Osteoblast (primary cell): ENCODE results near the gene ZCCHC2. TPM values are rescaled to one million over a fixed set of nuclear protein-coding genes. Genes with fewer than 3 reads are reported as not detected.
A peak's percentile ranks its signal among the peaks of the same experiment; 100 is the strongest.

Experiments used
- DNase-seq: peaks from one replicate; pipeline ENCODE4 v3.0.0; 2011; ENCODE audit warnings: low spot score, mixed read lengths; ENCODE audit not compliant: insufficient read length; ENCODE audit errors: missing footprints
- H2AFZ ChIP-seq: 2 replicates; pipeline ENCODE4 v1.6.0; 2011; ENCODE audit warnings: mild to moderate bottlenecking, low read length
- H3K27ac ChIP-seq: 2 replicates; pipeline ENCODE4 v1.5.1; 2011; ENCODE audit warnings: mild to moderate bottlenecking, low read depth, low read length, moderate library complexity
- H3K27me3 ChIP-seq: 2 replicates; pipeline ENCODE4 v1.6.0; 2012; ENCODE audit warnings: mild to moderate bottlenecking, control low read depth, inconsistent platforms, low read length, moderate library complexity; ENCODE audit not compliant: insufficient read depth
- H3K36me3 ChIP-seq: 2 replicates; pipeline ENCODE4 v1.5.1; 2011; ENCODE audit warnings: mild to moderate bottlenecking, low read length, control low read depth, moderate library complexity; ENCODE audit not compliant: insufficient read depth
- H3K4me1 ChIP-seq: 2 replicates; pipeline ENCODE4 v1.5.1; 2011; ENCODE audit warnings: mild to moderate bottlenecking, low read length, control low read depth, moderate library complexity; ENCODE audit not compliant: insufficient read depth
- H3K4me2 ChIP-seq: 2 replicates; pipeline ENCODE4 v1.6.0; 2011; ENCODE audit warnings: mild to moderate bottlenecking, low read length; ENCODE audit not compliant: insufficient read depth
- H3K4me3 ChIP-seq: fragments of 200-600 bp; sonication (generic); 3 replicates; pipeline ENCODE4 v1.5.1; 2012; ENCODE audit warnings: mild to moderate bottlenecking, low read length, inconsistent platforms; ENCODE audit not compliant: insufficient read depth
- H3K79me2 ChIP-seq: 2 replicates; pipeline ENCODE4 v1.6.0; 2012; ENCODE audit warnings: mild to moderate bottlenecking, low read length, control low read depth, inconsistent platforms; ENCODE audit not compliant: insufficient read depth
- H3K9me3 ChIP-seq: 2 replicates; pipeline ENCODE4 v1.5.1; 2011; ENCODE audit warnings: low read depth, low read length, control low read depth
- H4K20me1 ChIP-seq: 2 replicates; pipeline ENCODE4 v1.6.0; 2012; ENCODE audit warnings: mild to moderate bottlenecking, low read length, control low read depth; ENCODE audit not compliant: insufficient read depth
- total RNA-seq: library from RNA; depleted of rRNA; stranded (reverse); fragments of >200 nt; gene quantifications from 2 replicates; pipeline ENCODE4 v1.2.3, GENCODE V29; 2012
- TF ChIP-seq, protein P1 (sequence below): IDR thresholded peaks from 2 replicates; pipeline ENCODE4 v1.5.1; 2011; ENCODE audit warnings: mild to moderate bottlenecking, low read depth, low read length, moderate library complexity; ENCODE audit errors: extremely low read depth

ZCCHC2 gene
- total RNA-seq, 1 donor: 10.1 TPM

DNA sequence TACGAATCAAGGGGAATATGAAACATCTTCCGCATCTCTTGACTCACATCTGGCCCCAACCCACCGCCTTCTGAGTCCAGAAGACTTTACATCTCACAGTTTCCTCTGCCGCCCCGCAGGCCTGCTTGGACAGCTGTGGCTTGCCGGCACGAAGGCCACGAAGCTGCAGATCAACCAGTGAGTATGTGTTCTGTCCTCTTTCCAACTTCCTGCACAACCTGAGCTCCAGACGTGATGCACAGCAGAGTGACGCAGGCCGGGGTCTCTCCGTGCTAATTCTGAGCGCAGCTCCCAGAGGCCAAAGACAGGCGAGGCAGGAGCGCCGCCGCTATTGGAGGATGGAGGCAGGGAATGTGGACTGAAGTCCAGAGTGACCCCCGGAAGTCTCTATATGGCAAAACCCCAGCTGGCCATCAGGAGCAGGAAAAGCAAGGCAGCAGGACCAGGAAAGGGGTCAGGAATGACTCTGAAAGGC lies 93.5 kb downstream of the ZCCHC2 start:
- H3K27ac ChIP-seq: no peak overlapping the region
- H3K27me3 ChIP-seq: peaks cover 35% of the 10 kb centered on the region
- no peak overlapping the region for H3K4me2 ChIP-seq
- H3K36me3 ChIP-seq: no peaks in the 10 kb centered on the region
- no peaks in the 10 kb centered on the region for H3K79me2 ChIP-seq
- H3K4me1 ChIP-seq: no peaks in the 10 kb centered on the region
- H2AFZ ChIP-seq: no peak overlapping the region
- H3K9me3 ChIP-seq: no peaks in the 10 kb centered on the region
- DNase-seq: no peak
- no peak overlapping the region for H3K4me3 ChIP-seq
- TF ChIP-seq, protein P1, sequence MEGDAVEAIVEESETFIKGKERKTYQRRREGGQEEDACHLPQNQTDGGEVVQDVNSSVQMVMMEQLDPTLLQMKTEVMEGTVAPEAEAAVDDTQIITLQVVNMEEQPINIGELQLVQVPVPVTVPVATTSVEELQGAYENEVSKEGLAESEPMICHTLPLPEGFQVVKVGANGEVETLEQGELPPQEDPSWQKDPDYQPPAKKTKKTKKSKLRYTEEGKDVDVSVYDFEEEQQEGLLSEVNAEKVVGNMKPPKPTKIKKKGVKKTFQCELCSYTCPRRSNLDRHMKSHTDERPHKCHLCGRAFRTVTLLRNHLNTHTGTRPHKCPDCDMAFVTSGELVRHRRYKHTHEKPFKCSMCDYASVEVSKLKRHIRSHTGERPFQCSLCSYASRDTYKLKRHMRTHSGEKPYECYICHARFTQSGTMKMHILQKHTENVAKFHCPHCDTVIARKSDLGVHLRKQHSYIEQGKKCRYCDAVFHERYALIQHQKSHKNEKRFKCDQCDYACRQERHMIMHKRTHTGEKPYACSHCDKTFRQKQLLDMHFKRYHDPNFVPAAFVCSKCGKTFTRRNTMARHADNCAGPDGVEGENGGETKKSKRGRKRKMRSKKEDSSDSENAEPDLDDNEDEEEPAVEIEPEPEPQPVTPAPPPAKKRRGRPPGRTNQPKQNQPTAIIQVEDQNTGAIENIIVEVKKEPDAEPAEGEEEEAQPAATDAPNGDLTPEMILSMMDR: no peak
- H4K20me1 ChIP-seq: no peaks in the 10 kb centered on the region

DNA sequence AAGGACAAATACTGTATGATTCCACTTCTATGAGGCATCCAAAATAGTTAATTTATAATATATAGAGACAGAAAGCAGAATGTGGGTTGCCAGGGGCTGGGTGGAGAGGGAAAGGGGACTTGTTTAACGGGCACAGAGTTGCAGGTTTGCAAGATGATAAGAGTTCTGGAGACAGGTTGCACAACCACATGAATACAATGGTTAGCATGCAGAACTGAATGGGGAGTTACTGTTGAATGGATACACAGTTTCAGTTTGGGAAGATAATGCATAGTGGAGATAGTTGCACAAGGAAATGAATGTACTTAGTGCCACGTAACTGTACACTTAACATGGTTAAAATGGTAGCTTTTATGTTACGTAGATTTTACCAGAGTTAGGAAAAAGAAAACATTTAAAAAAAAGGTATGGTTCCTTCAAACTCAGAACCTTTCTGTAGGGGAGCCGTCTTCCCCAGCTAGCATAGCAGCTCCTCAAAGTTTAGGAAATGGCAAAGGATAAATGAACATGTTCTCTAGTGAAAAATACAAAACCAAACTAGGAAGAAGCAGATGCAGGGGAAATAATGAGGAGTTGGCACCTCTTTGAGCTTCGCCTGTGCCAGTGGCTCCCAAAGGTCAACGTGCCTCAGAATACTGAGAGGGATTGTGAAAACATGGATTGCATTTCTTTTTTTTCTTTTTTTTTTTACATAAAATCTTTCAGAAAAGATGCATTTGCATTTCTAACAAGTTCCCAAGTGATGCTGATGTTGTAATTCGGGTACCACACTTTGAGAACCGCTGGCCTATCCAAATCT lies 95.2 kb downstream of the ZCCHC2 start:
- no peak for DNase-seq
- H3K79me2 ChIP-seq: no peaks in the 10 kb centered on the region
- H3K27ac ChIP-seq: no peak overlapping the region

DNA sequence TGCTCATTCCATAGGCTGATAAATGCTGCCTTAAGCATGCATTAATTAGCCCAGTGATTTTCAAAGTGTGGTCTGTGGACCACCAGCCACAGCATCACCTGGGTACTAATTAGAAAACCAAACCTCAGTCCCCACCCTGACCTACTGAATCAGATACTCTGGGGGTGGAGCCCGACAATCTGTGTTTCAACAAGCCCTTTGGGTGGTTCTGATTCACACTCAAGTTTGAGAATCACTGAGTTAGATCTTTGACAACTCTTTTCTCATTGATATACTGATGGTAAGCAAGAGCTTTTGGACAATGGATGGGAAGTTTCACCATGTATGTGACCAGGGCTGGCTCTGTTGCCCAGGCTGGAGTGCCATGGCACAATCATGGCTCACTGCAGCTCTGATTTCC lies 95.9 kb downstream of the ZCCHC2 start:
- Histone ChIP-seq H4K20me1 (no peaks in the 10 kb centered on the region), H3K9me3 (no peaks in the 10 kb centered on the region), H3K4me1 (no peaks in the 10 kb centered on the region), H3K27ac (no peak overlapping the region), H3K27me3 (peaks cover 22% of the 10 kb centered on the region), H3K4me3 (no peak overlapping the region), H3K36me3 (no peaks in the 10 kb centered on the region), H3K79me2 (no peaks in the 10 kb centered on the region), H2AFZ (no peak overlapping the region), H3K4me2 (no peak overlapping the region)
- TF ChIP-seq, protein P1: no peak
- DNase-seq: no peak

More for the DNA sequence above, 95.2 kb downstream of the ZCCHC2 start:
- Histone ChIP-seq H2AFZ (no peak overlapping the region), H3K4me1 (no peaks in the 10 kb centered on the region), H3K4me2 (no peak overlapping the region), H3K9me3 (no peaks in the 10 kb centered on the region), H3K36me3 (no peaks in the 10 kb centered on the region), H4K20me1 (no peaks in the 10 kb centered on the region), H3K4me3 (no peak overlapping the region), H3K27me3 (peaks cover 20% of the 10 kb centered on the region)
- TF ChIP-seq, protein P1: no peak

DNA sequence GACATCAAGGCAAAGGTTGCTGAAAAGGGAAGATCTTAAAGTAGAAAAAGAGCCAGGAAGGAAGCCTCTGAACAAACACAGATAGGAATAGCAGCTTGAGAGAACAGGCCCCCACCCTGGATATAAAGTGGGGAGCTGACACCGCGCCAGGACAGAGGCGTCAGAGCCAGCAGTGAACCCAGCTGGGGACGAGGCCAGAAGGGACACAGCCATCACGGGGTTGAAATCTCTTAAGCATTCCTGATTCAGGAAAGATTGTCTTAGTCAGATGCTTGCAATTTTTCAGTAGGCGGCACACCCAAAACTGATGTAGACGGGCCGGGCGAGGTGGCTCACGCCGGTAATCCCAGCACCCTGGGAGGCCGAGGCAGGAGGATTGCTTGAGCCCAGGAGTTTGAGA lies 98.7 kb downstream of the ZCCHC2 start:
- Histone ChIP-seq H3K4me1 (no peaks in the 10 kb centered on the region), H3K9me3 (no peaks in the 10 kb centered on the region), H3K79me2 (no peaks in the 10 kb centered on the region), H2AFZ (no peak overlapping the region), H3K27ac (no peak overlapping the region), H3K36me3 (no peaks in the 10 kb centered on the region), H3K27me3 (peaks cover 18% of the 10 kb centered on the region), H4K20me1 (no peaks in the 10 kb centered on the region), H3K4me2 (no peak overlapping the region), H3K4me3 (no peak overlapping the region)
- TF ChIP-seq, protein P1: no peak
- peak; percentile 76 for DNase-seq
